ENCODE measurements around the gene KRTAP1-5.

Gene KRTAP1-5

DNA sequence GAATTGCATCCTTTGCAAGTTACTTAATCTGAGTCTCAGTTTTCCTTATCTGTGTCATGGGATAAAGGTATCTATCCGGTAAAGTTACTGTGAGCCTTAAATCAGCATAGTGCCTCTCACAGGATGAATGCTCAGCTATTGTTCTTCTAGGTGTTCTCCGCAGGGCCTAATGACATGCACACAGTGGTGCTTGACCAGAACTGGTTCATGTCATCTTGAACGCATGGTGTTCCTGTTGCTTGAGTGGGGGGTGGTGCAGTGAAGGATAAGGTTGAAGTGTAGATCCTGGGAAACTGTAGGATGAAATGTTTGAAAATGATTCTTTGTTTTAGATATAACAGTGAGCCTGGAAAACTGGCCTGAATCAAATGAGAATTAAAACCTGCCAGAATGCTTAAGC is 46.9 kb downstream of the KRTAP1-5 start:
- H3K4me3 ChIP-seq (replicated peaks; ENCODE audit: low read depth, low read length) = no peak overlapping the region
- no peak for DNase-seq (ENCODE audit: extremely low read depth, low read depth)
- TF ChIP-seq, protein P1, sequence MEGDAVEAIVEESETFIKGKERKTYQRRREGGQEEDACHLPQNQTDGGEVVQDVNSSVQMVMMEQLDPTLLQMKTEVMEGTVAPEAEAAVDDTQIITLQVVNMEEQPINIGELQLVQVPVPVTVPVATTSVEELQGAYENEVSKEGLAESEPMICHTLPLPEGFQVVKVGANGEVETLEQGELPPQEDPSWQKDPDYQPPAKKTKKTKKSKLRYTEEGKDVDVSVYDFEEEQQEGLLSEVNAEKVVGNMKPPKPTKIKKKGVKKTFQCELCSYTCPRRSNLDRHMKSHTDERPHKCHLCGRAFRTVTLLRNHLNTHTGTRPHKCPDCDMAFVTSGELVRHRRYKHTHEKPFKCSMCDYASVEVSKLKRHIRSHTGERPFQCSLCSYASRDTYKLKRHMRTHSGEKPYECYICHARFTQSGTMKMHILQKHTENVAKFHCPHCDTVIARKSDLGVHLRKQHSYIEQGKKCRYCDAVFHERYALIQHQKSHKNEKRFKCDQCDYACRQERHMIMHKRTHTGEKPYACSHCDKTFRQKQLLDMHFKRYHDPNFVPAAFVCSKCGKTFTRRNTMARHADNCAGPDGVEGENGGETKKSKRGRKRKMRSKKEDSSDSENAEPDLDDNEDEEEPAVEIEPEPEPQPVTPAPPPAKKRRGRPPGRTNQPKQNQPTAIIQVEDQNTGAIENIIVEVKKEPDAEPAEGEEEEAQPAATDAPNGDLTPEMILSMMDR (IDR thresholded peaks at IDR 0.05; ENCODE audit: low read depth, low read length, missing control alignments) = no peak

DNA sequence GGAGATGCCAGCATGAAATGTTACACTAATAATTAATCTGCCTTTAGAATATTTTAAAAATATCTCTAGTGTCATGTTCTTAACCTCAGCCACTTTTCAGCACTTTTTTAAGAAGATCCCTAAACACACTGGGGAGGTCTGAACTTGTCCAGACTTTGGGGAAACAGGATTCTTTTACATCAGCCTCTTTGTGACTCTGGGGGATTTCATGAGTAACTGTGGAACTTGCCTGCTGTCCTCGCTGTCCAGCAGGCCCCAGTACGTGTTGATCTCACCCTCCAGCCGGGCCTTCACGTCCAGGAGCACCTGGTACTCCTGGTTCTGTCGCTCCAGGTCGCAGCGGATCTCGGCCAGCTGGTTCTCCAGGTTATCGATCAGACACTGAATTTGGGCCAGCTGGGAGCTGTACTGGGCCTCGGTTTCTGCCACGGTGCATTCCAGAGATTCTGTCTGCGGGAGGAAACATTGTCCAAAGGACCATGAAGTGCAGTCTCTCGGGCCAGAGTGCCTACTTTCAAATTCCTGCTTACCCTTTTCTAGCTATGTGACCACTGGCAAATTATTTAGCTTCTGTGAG is 48.3 kb downstream of the KRTAP1-5 start:
- no peak for DNase-seq (ENCODE audit: extremely low read depth, low read depth)
- TF ChIP-seq, protein P1 (IDR thresholded peaks at IDR 0.05; ENCODE audit: low read depth, low read length, missing control alignments) = no peak
- no peak overlapping the region for H3K4me3 ChIP-seq (replicated peaks; ENCODE audit: low read depth, low read length)
